HG03039 (cell line): ENCODE measurements around the gene TSHZ2.

Source experiments
- ATAC-seq: cut with Tn5 transposase; IDR thresholded peaks from one replicate; pipeline ENCODE4 v1.9.1; 2021; ENCODE audit warnings: mild to moderate bottlenecking, moderate library complexity; ENCODE audit not compliant: unreplicated experiment

Gene TSHZ2

DNA sequence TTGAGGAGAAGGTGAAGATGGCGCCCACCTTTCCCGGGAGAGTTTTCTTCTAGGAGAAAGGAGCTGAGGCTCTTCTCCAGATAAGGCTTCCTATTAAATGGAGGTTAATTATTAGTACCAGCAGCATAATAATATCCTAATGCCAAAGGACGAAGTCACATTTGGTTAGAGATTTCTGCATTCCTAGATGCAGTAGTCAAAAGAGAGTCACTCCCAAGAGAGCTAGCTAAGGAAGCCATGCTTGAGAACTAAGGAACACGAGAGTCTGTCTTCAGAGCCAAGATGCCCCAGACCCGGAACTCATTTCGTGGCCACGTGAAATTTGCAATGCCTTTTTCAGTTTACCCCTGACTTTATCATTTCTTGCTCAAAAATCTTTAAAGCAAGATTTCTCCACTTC is 132.7 kb downstream of the TSHZ2 start:
- ATAC-seq, result no peak

DNA sequence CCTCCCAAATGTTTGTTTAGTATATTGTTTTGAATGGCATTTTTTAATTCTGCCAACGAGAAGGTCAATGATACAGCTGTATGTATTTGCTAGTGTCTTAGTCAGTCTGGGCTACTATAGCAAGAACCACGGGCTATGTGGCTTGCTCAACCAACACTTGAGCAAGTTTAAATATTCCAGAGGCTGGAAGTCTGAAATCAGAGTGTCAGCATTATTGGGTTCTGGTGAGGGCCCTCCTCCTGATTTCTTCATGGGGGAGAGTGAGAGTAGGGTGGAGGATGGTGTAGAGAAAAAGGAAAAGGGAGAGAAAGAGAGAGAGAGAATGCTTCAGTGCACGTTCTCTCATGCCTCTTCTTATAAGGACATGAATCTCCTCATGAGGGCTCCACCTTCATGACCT is 144.6 kb downstream of the TSHZ2 start:
- no peak for ATAC-seq

DNA sequence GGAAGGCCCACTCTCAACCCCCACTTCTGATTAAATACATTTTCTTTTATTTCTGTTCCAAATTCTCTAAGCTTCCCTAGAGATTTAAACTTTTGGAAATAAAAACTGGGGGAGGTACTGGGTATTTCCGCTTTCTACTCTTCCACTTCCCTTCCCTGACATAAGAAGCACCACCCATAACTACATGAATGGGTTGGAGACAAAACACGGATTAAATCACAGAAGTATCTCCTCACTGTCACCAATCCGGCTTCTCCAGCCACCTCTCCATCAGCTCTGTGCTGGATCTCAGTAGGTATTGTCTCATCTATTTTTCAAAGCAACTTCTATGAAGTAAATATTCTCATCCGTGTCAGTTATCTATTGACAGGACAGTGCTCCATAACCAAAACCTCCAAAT is 150.7 kb downstream of the TSHZ2 start:
- no peak for ATAC-seq

DNA sequence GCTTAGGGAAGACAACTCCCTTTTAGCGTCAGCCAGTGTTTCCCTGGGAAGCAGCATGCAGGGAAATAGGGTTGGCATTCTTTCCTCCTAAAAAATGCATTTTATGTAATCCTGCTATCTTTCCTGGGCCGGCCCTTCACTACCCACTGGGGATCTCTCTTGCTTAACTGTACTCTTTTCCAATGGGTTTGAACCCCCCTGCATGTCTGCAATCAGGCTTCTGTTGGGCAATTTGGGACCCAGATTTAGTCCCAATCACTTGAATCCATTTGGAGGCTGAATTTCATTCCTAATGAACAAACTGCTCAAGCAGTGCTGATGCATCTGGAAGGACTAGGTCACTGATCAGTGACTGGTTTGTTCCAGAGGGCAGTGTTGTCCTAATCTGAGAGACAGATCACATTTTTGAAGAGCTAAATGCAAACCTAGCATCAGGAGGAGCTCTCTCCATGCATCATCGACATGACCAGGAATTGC is 152.0 kb downstream of the TSHZ2 start:
- ATAC-seq, result no peak

DNA sequence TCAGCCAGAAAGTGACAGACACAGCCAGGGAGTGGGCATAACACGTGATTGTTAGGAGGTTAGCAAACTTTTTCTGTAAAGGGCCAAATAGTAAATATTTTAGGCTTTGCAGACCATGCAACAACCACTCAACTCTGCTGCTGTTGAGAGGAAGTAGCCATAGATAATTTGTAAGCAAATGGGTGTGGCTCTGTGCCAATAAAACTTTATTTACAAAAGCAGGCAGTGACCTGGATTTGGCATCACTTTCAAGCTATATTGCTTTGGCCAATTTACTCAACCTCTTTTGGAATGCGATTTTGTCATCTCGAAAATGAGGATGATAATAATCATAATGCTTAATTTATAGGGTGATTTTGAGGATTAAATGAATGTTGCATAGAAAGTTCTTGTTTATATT is 152.6 kb downstream of the TSHZ2 start:
- ATAC-seq, result no peak

DNA sequence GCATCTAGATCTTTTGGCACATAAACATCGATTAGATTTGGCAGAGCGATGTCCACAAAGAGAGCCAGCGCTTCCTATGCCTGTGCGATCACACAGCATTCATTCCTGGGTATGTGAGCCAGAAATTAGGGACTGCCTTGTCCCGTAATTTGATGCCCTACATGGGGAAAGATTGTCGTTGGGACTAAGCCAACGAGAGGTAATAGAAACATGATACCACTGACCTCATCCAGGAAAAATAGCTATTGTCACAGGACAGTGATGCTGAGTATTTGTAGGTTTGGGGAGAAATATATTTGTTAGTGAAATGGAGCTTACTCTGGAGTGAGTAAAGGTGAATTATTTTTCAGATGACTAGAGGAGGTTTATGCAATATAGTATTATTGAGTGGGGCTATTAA is 154.0 kb downstream of the TSHZ2 start:
- ATAC-seq, result no peak

DNA sequence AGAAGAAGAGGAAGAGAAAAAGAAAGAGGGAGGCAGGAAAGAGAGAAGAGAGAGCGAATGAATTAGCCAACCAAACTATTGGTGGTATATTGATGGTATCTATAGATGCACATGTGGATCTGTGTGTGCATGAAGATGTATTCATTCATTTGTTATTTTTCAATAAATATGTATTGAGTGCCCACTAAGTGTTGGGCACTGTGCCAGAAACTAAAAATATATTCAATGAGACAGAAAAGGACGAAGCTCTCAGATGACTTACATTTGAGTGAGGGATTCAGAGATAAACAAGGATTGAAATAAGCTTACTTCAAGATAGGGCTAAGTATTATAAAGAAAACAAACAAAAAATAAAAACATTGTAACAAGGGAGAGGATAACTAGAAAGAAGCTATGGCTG is 154.9 kb downstream of the TSHZ2 start:
- no peak for ATAC-seq

DNA sequence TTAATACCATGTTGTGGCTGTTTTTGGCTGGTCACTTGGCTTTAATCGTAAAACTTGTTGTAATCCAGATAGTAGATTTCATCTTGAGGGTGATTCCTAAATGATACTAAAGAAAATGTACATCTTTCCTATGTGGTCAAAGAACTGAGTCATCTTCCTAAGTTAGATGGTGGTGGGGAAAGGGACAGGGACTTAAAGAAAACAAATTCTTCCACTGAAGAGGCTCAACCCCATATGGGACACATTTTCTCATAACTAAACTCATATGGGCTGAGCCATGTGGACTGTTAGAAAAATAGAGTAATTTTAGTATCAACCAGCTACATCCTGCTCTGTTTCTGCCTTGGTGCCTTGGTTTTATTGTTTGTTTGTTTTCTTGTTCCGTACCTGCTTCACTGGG is 155.8 kb downstream of the TSHZ2 start:
- no peak for ATAC-seq

DNA sequence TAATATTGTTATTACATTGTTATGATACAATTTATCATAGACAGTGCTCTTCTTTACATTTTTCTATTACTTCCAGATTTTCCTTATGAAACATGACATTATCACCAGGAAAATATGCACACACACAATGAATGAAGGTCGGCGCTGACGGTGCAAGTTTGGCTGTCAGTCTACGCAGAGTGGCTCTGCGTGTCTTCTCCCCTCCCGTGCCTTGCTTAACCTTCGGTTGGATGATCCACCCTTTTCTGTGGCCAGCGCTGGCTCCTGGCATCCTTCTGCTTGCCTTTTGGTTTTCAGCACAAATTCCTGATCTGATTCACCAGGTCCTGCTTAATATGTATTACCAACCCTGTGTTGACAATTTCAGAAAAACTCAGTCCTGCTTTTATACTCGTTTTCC is 157.4 kb downstream of the TSHZ2 start:
- no peak for ATAC-seq

DNA sequence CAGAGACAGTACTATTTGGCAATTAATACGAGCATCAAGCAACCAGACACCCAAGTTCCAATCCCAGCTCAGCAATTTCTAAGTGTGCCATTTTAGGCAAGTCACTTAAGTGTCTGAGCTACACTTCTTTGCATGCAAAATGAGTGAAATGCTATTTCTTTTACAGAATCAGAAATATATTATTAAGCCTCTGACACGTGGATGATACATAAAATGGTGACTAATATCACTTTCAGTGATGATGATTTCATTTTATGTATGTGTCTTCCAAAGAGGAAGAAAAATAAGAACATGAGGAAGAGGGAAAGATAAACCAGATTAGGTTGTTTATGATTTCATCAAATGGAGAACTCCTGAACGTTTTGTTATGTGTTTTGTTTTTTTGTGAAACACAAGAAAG is 158.6 kb downstream of the TSHZ2 start:
- no peak for ATAC-seq

DNA sequence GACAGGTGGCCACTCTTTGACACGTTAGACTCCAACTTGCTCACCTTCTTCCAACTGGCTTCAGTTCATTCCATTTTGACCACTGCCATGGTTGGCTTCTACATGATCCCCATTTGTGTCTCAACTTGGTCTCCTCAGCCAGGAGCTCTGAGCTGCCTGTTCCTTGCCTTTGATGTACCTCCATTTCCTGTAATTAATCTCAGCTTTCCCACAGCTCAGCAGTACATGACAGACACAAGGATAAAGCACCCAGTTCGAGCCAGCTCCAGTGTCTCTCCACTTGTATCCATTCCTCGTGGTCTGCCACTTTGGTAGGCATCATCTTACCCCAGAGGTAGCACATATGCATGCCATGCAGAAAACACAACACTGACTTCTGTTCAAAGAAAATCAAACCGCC is 161.0 kb downstream of the TSHZ2 start:
- no peak for ATAC-seq

DNA sequence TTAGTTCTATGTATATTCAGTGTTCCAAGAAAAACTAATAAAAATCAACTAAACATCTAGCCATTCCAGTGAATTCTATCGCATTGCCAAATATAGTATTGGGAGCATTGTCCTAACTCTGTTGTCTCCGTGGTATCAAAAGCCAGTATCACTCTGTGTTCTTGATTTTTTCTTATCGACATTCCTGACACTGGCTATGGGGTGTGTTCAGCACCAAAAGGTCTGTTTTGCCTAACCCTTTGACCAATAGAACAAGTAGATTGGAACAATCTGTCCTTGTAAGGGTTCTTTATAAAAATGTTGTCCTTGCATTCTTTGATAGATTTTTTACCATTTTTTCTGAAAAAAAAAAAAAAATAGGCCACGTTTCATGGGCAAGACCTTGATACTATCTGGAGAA is 161.5 kb downstream of the TSHZ2 start:
- no peak for ATAC-seq

DNA sequence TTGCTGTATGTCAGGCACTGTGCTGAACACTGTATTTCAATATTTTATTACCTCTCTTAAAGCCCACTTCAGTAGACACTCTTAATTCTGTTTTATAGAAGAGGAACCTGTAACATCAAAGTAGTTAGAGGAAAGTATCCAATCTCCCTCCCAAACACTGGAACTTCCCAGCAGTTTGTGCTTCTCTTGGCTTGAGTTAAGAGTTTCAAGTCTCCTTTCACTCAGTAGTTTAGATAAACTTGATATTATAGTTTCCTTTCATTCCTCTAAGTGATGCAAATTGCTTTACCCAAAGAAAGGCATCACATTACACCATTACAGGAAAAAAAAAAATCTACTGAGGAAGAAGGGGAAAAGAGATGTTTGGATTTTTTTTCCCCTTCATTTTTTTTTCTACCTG is 164.3 kb downstream of the TSHZ2 start:
- no peak for ATAC-seq

DNA sequence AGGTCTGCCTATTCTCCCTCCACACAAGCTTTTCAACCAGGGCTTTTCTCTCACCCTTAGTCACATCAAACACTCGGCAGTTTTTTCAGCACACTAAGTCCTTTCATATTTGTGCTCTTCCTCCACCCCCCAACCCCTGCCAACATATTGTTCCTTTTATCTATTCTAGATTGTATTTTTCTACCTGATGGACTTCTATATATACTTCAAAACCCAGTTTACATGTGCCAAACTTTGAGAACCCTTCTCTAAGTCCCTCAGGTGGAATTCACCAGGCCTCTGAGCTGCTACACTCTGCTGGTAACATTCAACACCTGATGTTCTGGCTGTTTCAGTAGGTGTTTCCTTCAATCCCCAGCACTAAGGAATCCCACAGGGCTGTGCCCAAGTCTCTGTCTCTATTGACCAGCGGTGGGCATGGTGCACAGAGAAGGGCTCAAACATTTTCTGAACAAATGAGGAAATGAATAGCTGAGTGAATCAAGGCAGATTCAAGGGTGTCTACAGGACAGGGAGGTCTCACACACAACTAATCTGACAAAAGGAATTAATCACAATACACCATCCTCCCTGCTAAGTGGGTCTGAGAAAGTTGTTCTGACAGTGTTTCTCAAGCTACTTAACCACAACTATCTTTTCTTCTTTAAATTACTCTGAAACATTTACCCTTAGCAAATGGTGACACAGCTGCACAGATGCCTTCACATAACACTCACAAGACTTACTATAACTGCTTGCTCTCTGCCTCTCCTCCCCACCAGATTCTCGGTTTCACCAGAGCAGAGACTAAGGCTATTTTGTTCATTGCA is 166.5 kb downstream of the TSHZ2 start:
- peak; percentile 93 for ATAC-seq

DNA sequence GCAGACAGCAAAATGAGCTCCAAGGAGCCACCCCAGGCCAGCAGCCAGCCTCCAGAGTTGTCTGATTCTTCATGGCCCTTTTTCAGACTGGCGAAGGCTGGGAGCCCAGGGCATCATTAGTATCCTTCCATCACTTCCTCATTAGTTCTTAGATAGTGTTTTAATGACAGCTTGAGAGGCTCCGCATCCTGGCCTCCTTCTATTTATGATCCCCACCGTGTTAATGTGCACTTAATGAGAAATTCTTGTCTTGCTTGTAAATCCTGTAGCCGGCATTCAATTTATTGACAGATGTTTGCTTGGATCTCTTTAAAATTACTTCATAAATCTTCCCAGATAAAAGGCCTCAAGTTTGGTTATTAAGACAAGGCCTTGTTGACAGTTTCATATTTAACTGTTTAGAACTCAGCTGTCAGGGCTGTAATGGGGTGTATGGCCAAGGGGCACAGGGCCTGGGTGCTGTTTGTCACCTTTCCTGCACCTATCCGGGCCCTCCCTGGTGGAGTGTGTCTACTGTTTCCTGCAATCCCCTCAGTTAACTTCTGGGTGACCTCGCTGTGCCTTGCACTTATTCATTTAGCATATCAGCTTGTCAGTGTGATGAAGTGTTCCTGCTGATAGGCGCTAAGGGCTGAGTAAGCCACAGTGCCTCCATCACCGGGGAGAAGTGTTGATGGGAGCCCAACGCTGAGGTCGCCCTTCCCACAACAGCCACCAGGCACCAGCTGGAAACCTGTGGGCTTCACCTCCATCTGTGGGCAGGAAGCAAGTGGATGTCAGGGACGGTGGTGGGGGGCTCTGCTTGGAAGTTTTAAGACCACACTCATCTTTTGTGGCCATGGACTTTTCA is 169.3 kb downstream of the TSHZ2 start:
- no peak for ATAC-seq

DNA sequence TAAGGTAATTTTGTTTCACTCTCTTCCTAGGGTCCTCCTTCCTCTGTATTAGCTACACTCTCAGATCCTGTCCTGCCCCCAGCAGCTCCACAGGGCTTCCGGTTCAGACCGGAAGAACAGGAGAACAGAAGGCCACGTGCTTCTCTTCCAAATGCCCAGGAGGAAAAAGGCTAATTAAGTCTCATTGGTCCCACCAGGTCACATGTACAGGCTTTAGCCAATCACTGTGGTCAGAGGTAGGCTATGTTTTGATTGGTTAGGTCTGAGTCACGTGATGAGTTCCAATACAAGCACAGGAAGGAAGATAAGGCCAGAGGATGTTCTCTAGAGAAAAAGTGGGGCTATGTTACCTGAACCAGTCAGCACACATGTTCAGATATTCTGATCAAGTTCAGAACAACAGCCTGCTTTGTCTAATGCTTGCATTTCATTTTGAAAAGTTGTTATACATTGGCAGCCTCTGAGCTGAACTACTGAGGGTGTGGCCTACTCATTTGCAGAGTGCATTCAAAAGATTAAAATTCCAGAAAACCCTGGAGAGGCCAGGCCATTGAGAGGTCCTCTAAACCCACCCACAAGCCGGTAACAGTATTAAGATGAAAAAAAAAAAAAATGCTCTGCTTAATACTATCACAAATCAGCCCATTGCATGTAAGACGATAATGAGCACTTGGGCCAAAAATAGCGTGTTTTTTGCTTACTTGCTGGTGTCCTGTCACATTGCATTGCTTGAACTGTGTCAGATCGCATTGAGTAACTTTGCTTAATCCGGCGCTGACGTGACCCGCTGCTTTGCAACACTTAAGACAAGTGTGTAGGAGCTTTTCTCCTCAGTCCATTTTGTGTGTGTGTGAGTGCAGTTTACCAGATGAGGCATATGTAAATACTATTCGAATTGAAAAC is 170.3 kb downstream of the TSHZ2 start:
- no peak for ATAC-seq

DNA sequence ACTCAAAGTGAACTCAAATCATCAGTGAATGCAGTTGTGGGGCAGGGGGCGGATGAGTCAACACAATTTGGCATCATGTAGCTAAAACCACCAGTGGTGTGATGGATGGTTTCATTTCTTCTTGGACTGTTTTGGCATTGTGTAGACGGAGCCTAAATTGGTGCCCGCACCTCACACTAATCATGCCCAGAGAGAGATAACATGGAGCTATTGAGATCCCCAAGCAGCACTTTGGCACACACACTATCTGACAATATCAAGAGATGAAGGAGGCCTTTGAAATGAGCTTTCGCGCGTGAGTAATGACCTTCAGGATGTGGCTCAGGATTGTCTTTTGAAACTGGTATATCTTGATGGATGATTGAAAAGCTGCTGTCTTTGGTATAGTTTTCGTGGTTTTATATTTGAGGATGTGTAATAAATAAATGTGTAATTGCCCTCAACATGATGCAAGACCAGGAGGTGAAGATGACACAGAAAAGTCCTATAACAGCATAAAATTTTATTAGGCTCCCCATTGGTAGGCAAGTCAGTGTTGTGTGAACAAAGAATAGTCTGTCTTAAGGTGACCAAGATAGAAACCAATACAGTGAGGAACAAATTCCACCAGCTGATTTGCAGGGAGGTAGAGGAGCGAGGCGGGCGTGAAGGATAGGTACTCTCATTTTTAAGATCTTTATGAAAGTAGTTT is 174.2 kb downstream of the TSHZ2 start:
- no peak for ATAC-seq

DNA sequence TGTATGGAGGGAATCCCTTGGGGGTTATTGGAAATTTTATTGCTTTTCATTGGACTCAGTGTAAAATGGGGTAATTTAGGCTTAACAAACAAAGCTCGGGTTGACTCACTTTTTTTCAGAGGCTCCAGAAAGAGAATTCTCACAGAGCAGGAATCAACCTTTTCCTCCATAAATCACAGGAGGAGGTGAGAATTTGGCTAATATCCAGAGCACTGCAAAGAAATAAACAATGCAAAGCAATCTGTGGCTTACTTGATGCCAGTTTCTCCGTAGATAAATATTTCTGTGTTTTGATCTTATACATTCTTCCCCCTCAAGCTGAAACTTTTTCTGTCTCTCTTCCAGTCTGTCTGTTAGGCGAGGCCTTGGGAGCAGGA is 176.6 kb downstream of the TSHZ2 start:
- ATAC-seq, result no peak

DNA sequence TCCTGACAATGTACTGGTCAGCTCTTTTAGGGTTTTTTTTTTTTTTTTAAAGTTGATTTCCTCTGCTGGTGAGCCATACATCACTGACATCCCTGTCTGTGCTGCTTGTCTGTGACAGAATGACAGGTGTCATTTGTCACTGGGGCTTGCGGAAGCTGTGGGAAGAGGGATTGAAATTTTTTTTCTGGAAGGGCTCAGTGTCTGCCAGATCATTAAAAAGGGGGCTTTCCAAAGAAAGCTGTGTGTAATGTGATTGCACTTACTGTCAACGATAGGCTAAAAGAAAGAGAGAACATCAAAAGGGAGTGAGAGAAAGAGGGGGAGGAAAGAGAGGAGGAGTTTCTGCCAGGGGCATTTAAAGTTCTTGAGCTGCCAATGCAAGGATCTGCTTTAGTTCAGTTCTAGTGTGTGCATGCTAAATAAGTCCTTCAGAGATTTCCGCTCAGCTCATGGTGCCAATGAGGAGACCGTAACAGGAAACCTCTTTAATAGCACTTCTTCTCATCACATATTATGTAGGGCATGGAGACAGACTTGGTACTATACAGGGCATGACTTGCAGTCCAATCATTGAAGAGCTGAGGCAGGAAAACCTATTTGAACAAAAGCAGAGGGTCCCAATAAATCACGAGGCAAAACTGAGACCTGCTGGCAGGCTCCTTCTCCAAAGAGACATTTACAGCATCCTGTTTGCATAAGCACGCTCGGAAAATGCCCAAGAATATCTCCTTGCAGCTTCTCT is 177.2 kb downstream of the TSHZ2 start:
- ATAC-seq, result no peak

DNA sequence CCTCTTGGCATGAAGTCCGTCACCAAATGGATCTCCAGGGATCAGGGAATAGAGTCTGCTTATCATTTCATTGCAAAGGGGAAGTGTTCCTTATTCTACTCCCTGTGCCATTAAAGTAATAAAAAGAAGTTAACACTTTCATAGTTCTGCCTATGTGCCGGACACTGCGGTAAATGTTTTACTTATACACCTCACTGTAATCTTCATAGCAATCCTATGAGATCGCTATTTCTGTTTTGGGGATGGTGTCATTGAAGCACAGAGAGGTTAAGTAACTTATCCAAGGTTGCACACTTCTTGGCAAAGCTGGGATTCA is 177.7 kb downstream of the TSHZ2 start:
- no peak for ATAC-seq
